Measurements from ENCODE around the gene NEK4.
"Not testable (repeated sequence)": the region's sequence is repeated elsewhere in the genome, so short reads cannot be mapped to it uniquely, and the experiment has no call there.

NEK4 gene

GRCh38 chr3:52696830-52697631, 73.7 kb downstream of the NEK4 start:
- no peak for DNase-seq (ENCODE audit: low read depth)

- no peak for DNase-seq (ENCODE audit: low read depth)
These were observed 74.7 kb downstream of the NEK4 start for GRCh38 chr3:52695798-52696671.

- no peak for DNase-seq (ENCODE audit: low read depth)
These were observed 76.1 kb downstream of the NEK4 start for GRCh38 chr3:52694528-52695189.

GRCh38 chr3:52693071-52693470, 77.7 kb downstream of the NEK4 start:
- no peak for DNase-seq (ENCODE audit: low read depth)

- no peak for DNase-seq (ENCODE audit: low read depth)
These were observed 80.2 kb downstream of the NEK4 start for GRCh38 chr3:52690560-52690959.

- DNase-seq (ENCODE audit: low read depth): no peak
These were observed 81.6 kb downstream of the NEK4 start for GRCh38 chr3:52689151-52689550.

- DNase-seq (ENCODE audit: low read depth): no peak
These were observed 82.5 kb downstream of the NEK4 start for GRCh38 chr3:52688266-52688665.

GRCh38 chr3:52685709-52686691, 84.7 kb downstream of the NEK4 start, which contains the start of the genes GNL3 and PBRM1:
Gene GNL3 (plus strand): TSS chr3:52686032. CDS start chr3:52686093, 61 bp downstream.
Gene PBRM1 (minus strand): TSS chr3:52685913.
- DNase-seq (ENCODE audit: low read depth): peak; percentile 86

- DNase-seq (ENCODE audit: low read depth): peak; percentile 48
These were observed 85.4 kb downstream of the NEK4 start for GRCh38 chr3:52685285-52685708.

- DNase-seq (ENCODE audit: low read depth): no peak
These were observed 86.6 kb downstream of the NEK4 start for GRCh38 chr3:52684184-52684583.

GRCh38 chr3:52683611-52684010, 87.1 kb downstream of the NEK4 start:
- no peak for DNase-seq (ENCODE audit: low read depth)

- DNase-seq (ENCODE audit: low read depth): no peak
These were observed 88.7 kb downstream of the NEK4 start for GRCh38 chr3:52682016-52682415.

- DNase-seq (ENCODE audit: low read depth): no peak
These were observed 89.1 kb downstream of the NEK4 start for GRCh38 chr3:52681596-52681995.

- no peak for DNase-seq (ENCODE audit: low read depth)
These were observed 90.9 kb downstream of the NEK4 start for GRCh38 chr3:52679811-52680210.

GRCh38 chr3:52679199-52679538, 91.6 kb downstream of the NEK4 start:
- no peak for DNase-seq (ENCODE audit: low read depth)

GRCh38 chr3:52678265-52679198, 92.2 kb downstream of the NEK4 start:
- DNase-seq (ENCODE audit: low read depth): no peak

GRCh38 chr3:52676201-52676600, 94.5 kb downstream of the NEK4 start:
- not testable (repeated sequence) for DNase-seq (ENCODE audit: low read depth)

GRCh38 chr3:52671676-52672075, 99.1 kb downstream of the NEK4 start:
- no peak for DNase-seq (ENCODE audit: low read depth)

- no peak for DNase-seq (ENCODE audit: low read depth)
These were observed 99.9 kb downstream of the NEK4 start for GRCh38 chr3:52670621-52671521.
